Activated T-helper 1 cell treated with anti-CD3 and anti-CD28 coated beads, Interleukin-12 subunit alpha, Interleukin-12 subunit beta, Interleukin-2, Interleukin-4 antibody, amounts not matched to agents 30 ng/mL and 10 ng/mL and 1 ng/mL, durations not matched to agents 14 hours and 24 hours and 36 hours (primary cell): Measurements from ENCODE around the gene LY86. TPM values are rescaled to one million over a fixed set of nuclear protein-coding genes. Genes with fewer than 3 reads are reported as not detected.

Experiments
- DNase-seq: peaks from one replicate; pipeline ENCODE4 v3.0.0; 2021; ENCODE audit warnings: low spot score
- H3K27ac Mint-ChIP-seq: one replicate; pipeline ENCODE4 v1.8.0; 2021; ENCODE audit warnings: mild to moderate bottlenecking, mixed read lengths
- H3K27me3 Mint-ChIP-seq: one replicate; pipeline ENCODE4 v1.8.0; 2022; ENCODE audit warnings: mild to moderate bottlenecking, moderate library complexity, mixed read lengths; ENCODE audit not compliant: insufficient read depth
- H3K36me3 Mint-ChIP-seq: one replicate; pipeline ENCODE4 v1.8.0; 2021; ENCODE audit warnings: low read depth, mixed read lengths
- H3K4me1 Mint-ChIP-seq: one replicate; pipeline ENCODE4 v1.8.0; 2021; ENCODE audit warnings: low read depth, mixed read lengths
- H3K4me3 Mint-ChIP-seq: one replicate; pipeline ENCODE4 v1.8.0; 2021; ENCODE audit warnings: mild to moderate bottlenecking, moderate library complexity, mixed read lengths
- H3K9me3 Mint-ChIP-seq: one replicate; pipeline ENCODE4 v1.8.0; 2021; ENCODE audit warnings: mixed read lengths
- intact Hi-C: fragments of 100-400 bp; cut with micrococcal nuclease; formaldehyde crosslinking; loops from one replicate; pipeline ENCODE4 v1.15.1; 2024
- total RNA-seq: library from RNA; stranded (reverse); gene quantifications from 2 replicates; pipeline ENCODE4 v1.2.3, GENCODE V29; 2022

LY86 gene
- total RNA-seq, 1 donor from 2014 or later, result 1.2 TPM

DNA sequence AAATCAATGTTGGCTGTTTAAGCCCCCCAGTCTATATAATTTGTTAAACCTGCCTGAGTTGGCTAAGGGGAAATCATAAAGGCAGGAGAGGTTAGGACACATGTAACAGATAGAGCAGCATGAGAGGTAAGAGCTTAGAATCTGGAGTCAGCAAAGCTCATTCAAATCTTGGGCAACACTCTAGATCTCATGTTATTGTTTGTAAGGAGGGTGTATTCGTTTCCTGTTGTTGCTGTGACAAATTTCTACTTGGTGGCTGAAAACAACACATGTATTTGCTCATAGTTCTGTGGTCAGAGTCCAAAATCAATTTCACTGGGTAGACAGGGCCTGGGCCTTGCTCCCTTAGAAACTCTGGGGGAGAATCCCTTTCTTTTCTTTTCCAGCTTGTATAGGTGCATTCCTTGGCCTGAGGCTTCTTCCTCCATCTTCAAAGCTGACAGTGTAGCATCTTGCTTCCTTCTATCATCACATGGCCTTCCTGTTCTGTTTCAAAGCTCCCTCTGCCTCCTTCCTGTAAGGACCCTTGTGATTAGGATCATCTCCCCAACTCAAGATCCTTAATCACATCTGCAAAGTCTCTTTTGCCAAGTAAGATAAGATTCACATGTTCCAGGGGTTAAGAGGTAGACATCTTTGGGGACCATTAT, 4.4 kb downstream of the LY86 start:
- intact Hi-C loops, result loop anchor here (1.0 kb wide), 1 partner anchor 17 kb away; no protein-coding TSS in a partner anchor
- Mint-ChIP-seq H3K4me1 (peaks cover 67% of the 10 kb centered on the region), H3K27me3 (no peaks in the 10 kb centered on the region), H3K27ac (peak overlapping the region; percentile 69), H3K9me3 (peaks cover 10% of the 10 kb centered on the region), H3K4me3 (peak overlapping the region; percentile 20), H3K36me3 (peaks cover 15% of the 10 kb centered on the region)
- no peak for DNase-seq

DNA sequence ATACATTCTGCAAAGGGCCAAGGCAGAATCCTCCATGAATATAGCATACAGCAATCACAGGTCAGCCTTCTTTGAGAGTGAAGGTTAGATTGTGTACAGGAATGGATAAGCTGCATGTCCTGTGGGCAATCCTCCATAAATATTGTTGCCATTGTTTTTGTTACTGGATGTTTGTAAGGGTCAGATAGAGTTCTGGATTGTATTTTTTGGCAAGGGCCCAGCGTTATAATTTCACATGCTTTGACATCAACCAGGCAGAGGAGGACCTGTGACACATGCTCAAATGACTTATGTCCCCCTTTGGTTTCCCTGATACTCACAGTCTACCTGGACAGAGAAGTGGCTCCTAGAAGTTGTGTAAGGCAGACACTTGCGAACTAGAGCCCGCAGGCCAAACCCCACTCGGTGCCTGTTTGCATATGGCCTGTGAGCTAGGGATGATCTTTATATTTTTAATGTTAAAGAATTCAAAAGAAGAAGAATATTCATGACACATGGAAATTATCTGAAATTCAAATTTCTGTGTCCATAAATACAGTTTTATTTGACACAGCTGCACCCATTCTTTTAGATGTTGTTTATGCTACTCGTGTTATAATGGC, 5.4 kb downstream of the LY86 start:
- DNase-seq, result no peak
- Mint-ChIP-seq H3K4me3 (no peak overlapping the region), H3K27ac (no peak overlapping the region), H3K4me1 (peaks cover 62% of the 10 kb centered on the region), H3K36me3 (peaks cover 19% of the 10 kb centered on the region), H3K27me3 (peaks cover 1% of the 10 kb centered on the region), H3K9me3 (peaks cover 10% of the 10 kb centered on the region)
- intact Hi-C loops, result no loop called here

DNA sequence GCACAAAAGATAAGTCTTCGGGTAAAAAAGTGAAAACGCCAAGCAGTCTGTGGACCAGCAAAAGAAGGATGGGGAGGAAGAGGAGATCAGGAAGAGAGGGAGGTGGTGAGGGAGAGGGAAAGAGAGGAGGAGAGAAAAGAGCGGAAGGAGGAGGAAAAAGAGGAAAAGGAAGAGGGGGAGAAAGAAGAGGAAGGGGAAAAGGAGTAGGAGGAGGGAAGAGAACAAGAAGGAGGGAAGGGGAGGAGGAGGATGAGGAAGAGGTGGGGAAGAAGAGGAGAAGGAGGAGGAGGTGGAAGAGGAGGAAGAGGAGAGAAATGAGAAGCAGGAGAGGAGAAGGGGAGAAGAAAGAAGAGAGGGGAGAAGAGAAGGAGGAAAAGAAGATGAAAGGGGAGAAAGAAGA, 6.5 kb downstream of the LY86 start:
- no peak for DNase-seq
- H3K36me3 Mint-ChIP-seq, result peaks cover 19% of the 10 kb centered on the region
- peaks cover 63% of the 10 kb centered on the region for H3K4me1 Mint-ChIP-seq
- peaks cover 10% of the 10 kb centered on the region for H3K9me3 Mint-ChIP-seq
- H3K4me3 Mint-ChIP-seq, result no peak overlapping the region
- intact Hi-C loops, result no loop called here
- H3K27me3 Mint-ChIP-seq, result peaks cover 1% of the 10 kb centered on the region
- H3K27ac Mint-ChIP-seq, result peak overlapping the region; percentile 10

DNA sequence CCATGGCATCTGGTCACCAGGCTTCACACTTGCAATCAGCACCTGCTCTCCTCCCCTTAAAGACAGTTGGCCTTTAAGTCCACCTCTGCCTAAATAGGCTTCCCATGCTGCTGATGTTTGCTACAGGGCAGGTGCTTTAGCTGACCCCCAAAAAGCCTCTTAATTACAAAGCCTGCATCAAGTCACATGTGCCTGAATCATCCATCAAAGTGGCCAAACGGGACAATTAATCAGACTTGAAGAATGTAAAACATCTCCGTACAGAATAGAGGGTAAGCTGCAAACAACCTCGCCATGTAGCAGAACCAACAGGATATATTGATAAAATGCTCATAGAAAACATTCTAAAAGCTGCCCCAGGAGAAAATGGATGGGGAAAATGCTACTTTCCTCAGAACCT, 7.4 kb downstream of the LY86 start:
- H3K36me3 Mint-ChIP-seq, result peaks cover 20% of the 10 kb centered on the region
- intact Hi-C loops, result loop anchor here (1.0 kb wide), 1 partner anchor 8 kb away; the partner anchor contains the start of gene LY86
- no peak for DNase-seq
- peaks cover 10% of the 10 kb centered on the region for H3K9me3 Mint-ChIP-seq
- H3K4me1 Mint-ChIP-seq, result peaks cover 55% of the 10 kb centered on the region
- no peak overlapping the region for H3K4me3 Mint-ChIP-seq
- H3K27me3 Mint-ChIP-seq, result peaks cover 1% of the 10 kb centered on the region
- no peak overlapping the region for H3K27ac Mint-ChIP-seq

DNA sequence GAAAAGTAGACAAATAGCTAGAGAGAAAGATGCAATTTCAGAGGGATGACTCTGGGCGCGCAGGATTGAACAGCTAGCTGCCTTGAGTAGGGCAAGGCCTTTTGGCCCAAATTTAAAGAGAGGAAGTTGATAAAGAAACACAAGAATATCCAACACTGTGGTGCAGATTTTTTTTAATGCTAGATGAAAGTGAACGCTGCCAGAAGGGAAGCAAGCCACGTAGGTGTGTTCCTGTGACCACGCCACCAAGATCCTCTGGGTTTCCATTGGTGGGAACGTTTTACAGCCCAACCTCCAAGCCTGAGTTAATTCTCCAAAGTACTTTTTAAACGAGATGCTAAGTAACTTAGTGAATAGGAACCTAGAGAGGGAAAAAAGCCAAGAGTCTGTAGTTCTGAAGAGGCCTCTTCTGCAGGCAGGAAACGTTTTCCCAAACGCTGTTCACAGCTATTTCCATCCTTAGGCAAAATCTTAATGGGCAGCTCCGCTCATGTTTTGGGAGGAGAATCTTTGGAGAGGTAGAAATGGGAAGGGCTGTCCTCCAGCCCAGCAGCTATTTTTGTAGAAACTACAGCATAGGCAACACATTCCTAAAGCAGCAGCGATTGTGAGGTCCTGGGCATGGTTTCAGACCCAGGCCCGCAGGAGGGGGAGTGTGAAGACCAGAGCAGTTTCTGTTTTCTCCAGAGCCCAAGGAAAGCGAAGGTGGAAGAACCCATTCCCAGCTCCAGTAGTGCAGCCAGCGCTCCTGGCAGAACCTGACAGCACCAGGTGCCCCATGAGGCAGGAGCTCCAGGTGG, 8.2 kb downstream of the LY86 start:
- peaks cover 19% of the 10 kb centered on the region for H3K36me3 Mint-ChIP-seq
- DNase-seq, result no peak
- peak overlapping the region; percentile 35 for H3K27ac Mint-ChIP-seq
- H3K27me3 Mint-ChIP-seq, result peaks cover 1% of the 10 kb centered on the region
- intact Hi-C loops, result loop anchor here (1.0 kb wide), 1 partner anchor 8 kb away; the partner anchor contains the start of gene LY86
- peaks cover 10% of the 10 kb centered on the region for H3K9me3 Mint-ChIP-seq
- peaks cover 47% of the 10 kb centered on the region for H3K4me1 Mint-ChIP-seq
- H3K4me3 Mint-ChIP-seq, result no peak overlapping the region

DNA sequence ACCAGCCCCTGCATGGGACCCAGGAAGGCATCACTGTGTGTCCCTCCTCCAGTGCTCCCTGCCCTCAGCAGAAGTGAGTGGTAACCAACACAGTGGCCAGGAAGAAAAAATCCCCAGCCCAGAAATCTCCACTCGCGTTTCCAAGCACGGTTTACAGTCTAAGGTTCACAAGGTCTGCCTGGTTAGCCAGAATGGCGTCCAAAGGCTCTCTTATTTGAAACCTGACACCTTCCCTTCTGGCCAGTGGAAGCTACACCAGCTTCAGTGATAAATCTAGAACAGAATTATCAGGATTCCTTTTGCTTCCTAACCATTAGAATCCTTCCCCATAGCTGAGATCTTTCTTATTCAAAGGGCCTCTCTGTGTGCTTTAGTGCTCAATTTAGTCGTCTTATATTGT, 9.2 kb downstream of the LY86 start:
- no peak overlapping the region for H3K27ac Mint-ChIP-seq
- no peak overlapping the region for H3K4me3 Mint-ChIP-seq
- no peak for DNase-seq
- H3K9me3 Mint-ChIP-seq, result peaks cover 15% of the 10 kb centered on the region
- peaks cover 37% of the 10 kb centered on the region for H3K4me1 Mint-ChIP-seq
- intact Hi-C loops, result no loop called here
- peaks cover 1% of the 10 kb centered on the region for H3K27me3 Mint-ChIP-seq
- peaks cover 21% of the 10 kb centered on the region for H3K36me3 Mint-ChIP-seq

DNA sequence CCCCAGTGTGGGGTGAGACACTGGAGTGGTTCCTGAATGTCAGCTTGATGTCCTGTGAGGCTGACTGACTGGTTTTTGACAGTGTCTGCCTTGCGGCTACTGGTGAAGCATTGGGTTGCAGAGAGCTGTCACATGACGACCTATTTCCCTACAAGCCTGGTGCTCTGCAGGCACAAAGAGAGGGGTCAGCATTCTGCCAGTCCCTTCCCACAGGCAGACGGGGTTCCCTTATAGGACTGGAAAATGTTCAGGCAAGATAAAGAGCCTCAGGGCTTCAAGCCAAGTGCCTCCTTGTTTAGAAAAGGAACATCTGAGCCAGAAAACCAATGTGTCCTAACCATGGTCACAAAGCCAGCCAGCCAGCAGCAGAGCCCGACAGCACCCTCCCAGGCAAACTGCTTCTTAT, 11.0 kb downstream of the LY86 start:
- no peak for DNase-seq
- peaks cover 15% of the 10 kb centered on the region for H3K9me3 Mint-ChIP-seq
- H3K27me3 Mint-ChIP-seq, result peaks cover 1% of the 10 kb centered on the region
- no peak overlapping the region for H3K27ac Mint-ChIP-seq
- intact Hi-C loops, result no loop called here
- H3K36me3 Mint-ChIP-seq, result peaks cover 21% of the 10 kb centered on the region
- peaks cover 26% of the 10 kb centered on the region for H3K4me1 Mint-ChIP-seq
- H3K4me3 Mint-ChIP-seq, result no peak overlapping the region

DNA sequence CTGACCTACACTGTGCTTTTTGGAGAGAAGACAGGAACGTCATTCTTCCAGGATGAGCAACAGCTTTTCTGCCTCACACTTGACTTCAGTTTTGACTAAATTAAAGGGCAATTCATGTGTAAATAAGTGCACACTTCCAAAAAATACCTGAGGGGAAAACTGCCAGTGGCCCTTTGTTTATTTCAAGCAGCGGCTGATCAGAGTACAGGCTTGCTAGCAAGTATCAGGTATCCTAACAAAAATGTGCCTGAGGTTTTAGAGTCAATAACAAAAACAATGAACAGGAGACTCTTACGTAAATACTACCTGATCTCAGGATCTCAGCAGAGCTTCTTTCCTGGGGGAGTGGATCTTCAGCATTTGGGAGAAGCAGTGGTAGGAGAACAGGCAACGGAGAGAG, 12.4 kb downstream of the LY86 start:
- intact Hi-C loops, result no loop called here
- DNase-seq, result no peak
- peaks cover 25% of the 10 kb centered on the region for H3K4me1 Mint-ChIP-seq
- peaks cover 19% of the 10 kb centered on the region for H3K9me3 Mint-ChIP-seq
- H3K27ac Mint-ChIP-seq, result no peak overlapping the region
- no peak overlapping the region for H3K4me3 Mint-ChIP-seq
- peaks cover 23% of the 10 kb centered on the region for H3K36me3 Mint-ChIP-seq
- peaks cover 1% of the 10 kb centered on the region for H3K27me3 Mint-ChIP-seq

DNA sequence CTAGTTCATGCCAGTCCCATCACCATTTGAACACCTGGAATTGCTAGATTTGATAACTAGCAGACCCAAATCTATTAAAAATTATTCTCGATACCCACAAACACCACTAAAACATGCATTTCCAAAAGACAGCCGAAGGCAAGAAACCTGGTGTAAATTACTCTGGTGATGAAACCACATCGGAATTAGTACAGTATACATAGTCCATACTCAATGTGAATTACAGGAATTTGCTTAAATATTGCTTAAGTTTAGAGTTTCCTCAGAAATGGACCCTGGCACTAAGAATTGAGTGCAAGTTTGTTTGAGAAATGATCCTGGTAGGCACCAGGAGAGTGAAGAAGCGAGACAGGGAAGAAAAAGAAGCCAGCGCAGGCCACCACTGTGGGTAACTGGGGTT, 13.7 kb downstream of the LY86 start:
- Mint-ChIP-seq H3K4me3 (no peak overlapping the region), H3K27ac (no peak overlapping the region), H3K36me3 (peaks cover 23% of the 10 kb centered on the region), H3K27me3 (peaks cover 1% of the 10 kb centered on the region), H3K4me1 (peaks cover 16% of the 10 kb centered on the region), H3K9me3 (peaks cover 19% of the 10 kb centered on the region)
- DNase-seq, result no peak
- intact Hi-C loops, result no loop called here

DNA sequence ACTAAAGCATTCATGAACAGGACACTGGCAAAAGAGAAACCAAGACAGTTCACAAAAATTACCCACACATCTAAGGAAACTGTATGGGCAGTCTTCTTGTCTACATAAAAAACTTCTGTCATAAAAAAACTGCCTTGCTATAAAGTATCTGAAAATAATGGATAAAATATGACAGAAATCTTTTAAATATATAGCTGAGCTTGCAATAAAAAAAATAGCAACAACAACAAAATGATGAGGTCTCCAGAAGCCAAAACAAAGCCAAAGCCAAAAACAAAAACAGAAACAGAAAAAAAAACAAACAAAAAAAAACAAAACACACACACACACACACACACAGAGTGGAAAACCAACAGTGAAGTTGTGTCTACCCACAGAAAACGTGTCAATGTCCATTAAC, 14.8 kb downstream of the LY86 start:
- Mint-ChIP-seq H3K27ac (no peak overlapping the region), H3K27me3 (peaks cover 1% of the 10 kb centered on the region), H3K4me3 (no peak overlapping the region), H3K36me3 (peaks cover 25% of the 10 kb centered on the region), H3K9me3 (peaks cover 19% of the 10 kb centered on the region), H3K4me1 (peaks cover 19% of the 10 kb centered on the region)
- intact Hi-C loops, result no loop called here
- no peak for DNase-seq

DNA sequence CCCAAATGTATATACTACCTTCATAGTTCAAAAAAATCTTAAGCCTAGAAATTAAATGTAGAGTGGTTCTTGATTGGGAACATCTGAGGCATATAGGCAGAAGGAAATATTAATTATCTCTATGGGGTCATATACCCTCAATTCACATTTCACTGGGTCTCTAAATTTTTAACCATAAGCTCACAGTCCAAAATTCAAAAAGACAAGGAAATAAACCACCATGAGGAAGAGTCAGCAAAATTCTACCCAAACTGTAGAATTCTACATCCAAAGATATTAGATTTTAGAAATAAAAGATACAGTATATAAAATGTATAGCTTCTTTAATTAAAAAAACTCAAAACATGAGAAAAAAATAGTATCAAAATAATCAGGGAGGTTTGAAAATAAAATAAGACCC, 15.5 kb downstream of the LY86 start:
- intact Hi-C loops, result no loop called here

DNA sequence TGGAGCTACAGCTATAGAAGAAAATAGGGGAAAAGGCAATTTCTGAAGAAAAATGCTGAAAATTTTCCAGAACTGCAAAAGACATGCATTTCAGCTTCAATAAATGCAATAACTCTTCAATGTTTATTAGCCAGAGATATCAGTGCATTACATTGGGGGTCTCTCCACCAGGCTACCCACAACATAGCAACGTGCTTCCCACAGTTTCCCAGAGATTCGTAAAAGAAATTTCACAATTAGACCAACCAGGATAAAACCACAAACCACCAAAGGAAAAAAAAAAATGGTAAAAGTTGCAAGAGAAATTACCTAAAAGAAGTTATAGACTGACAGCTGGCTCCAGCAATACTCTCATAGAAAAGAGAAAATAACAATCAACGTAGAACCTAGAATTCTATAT, 16.0 kb downstream of the LY86 start:
- DNase-seq, result no peak
- intact Hi-C loops, result no loop called here
- H3K27me3 Mint-ChIP-seq, result no peaks in the 10 kb centered on the region

More for the DNA sequence above, 15.5 kb downstream of the LY86 start:
- H3K36me3 Mint-ChIP-seq, result peaks cover 24% of the 10 kb centered on the region
- H3K9me3 Mint-ChIP-seq, result peaks cover 19% of the 10 kb centered on the region
- no peaks in the 10 kb centered on the region for H3K27me3 Mint-ChIP-seq
- DNase-seq, result no peak
- H3K4me3 Mint-ChIP-seq, result no peak overlapping the region
- H3K27ac Mint-ChIP-seq, result no peak overlapping the region
- H3K4me1 Mint-ChIP-seq, result peaks cover 21% of the 10 kb centered on the region

DNA sequence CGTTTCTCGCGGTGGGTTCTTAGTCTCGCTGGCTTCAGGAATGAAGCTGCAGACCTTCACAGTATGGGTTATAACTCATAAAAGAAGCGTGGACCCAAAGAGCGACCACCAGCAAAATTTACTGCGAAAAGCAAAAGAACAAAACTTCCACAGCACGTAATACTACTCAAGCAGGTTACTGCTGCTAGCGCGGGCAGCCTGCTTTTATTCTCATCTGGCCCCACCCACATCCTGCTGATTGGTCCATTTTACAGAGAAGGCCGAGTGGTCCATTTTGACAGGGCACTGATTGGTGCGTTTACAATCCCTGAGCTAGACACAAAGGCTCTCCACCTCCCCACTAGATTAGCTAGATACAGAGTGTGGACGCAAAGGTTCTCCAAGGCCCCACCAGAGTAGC, 17.4 kb downstream of the LY86 start:
- H3K4me1 Mint-ChIP-seq, result peaks cover 28% of the 10 kb centered on the region
- peaks cover 21% of the 10 kb centered on the region for H3K36me3 Mint-ChIP-seq
- no peak overlapping the region for H3K4me3 Mint-ChIP-seq
- no peaks in the 10 kb centered on the region for H3K27me3 Mint-ChIP-seq
- DNase-seq, result no peak
- intact Hi-C loops, result no loop called here
- H3K27ac Mint-ChIP-seq, result no peak overlapping the region
- H3K9me3 Mint-ChIP-seq, result peaks cover 19% of the 10 kb centered on the region

More for the DNA sequence above, 16.0 kb downstream of the LY86 start:
- Mint-ChIP-seq H3K36me3 (peaks cover 24% of the 10 kb centered on the region), H3K27ac (no peak overlapping the region), H3K4me1 (peaks cover 21% of the 10 kb centered on the region), H3K9me3 (peaks cover 19% of the 10 kb centered on the region), H3K4me3 (no peak overlapping the region)
